Type B pancreatic cell (in vitro differentiated cells): ENCODE data around the gene FOXP3. TPM values are rescaled to one million over a fixed set of nuclear protein-coding genes. Genes with fewer than 3 reads are reported as not detected.

ENCODE experiments used
- DNase-seq: peaks from one replicate; pipeline ENCODE4 v3.0.0; 2021; ENCODE audit warnings: mixed read lengths; ENCODE audit not compliant: unreplicated experiment; ENCODE audit errors: extremely low spot score
- H3K27ac Mint-ChIP-seq: 2 replicates; pipeline ENCODE4 v1.8.0; 2021; ENCODE audit warnings: mild to moderate bottlenecking, mixed read lengths
- H3K27me3 Mint-ChIP-seq: 2 replicates; pipeline ENCODE4 v1.8.0; 2021; ENCODE audit warnings: mixed read lengths
- H3K36me3 Mint-ChIP-seq: 2 replicates; pipeline ENCODE4 v1.8.0; 2021; ENCODE audit warnings: mixed read lengths
- H3K4me1 Mint-ChIP-seq: one replicate; pipeline ENCODE4 v1.8.0; 2021; ENCODE audit warnings: mixed read lengths; ENCODE audit not compliant: unreplicated experiment
- H3K4me3 Mint-ChIP-seq: 2 replicates; pipeline ENCODE4 v1.8.0; 2021; ENCODE audit warnings: mild to moderate bottlenecking, mixed read lengths
- H3K9me3 Mint-ChIP-seq: 2 replicates; pipeline ENCODE4 v1.8.0; 2021; ENCODE audit warnings: mixed read lengths
- total RNA-seq: library from RNA; stranded (reverse); gene quantifications from 2 replicates; pipeline ENCODE4 v1.2.1, GENCODE V29; 2021; ENCODE audit warnings: low replicate concordance
- TF ChIP-seq, protein P1 (sequence below): fragments of 200-600 bp; sonication (generic); conservative IDR thresholded peaks from 2 replicates; pipeline ENCODE4 v1.5.0; 2021; ENCODE audit warnings: antibody characterized with exemption, mild to moderate bottlenecking

Gene FOXP3
- total RNA-seq, 1 donor from 2014 or later: 0.58 TPM

DNA sequence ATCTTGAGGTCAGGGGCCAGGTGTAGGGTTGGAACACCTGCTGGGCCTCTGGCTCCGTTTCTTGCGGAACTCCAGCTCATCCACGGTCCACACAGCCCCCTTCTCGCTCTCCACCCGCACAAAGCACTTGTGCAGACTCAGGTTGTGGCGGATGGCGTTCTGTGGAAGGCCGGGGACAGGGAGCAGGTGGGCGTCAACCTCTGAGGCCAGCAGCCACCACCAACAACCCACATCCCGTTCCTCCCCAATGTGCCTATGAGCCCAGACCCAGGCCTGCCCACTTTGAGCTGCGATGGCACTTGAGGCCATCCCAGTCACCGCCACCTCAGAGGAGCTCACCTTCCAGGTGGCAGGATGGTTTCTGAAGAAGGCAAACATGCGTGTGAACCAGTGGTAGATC is 13.2 kb downstream of the FOXP3 start:
- no peaks in the 10 kb centered on the region for H3K4me1 Mint-ChIP-seq
- TF ChIP-seq, protein P1, sequence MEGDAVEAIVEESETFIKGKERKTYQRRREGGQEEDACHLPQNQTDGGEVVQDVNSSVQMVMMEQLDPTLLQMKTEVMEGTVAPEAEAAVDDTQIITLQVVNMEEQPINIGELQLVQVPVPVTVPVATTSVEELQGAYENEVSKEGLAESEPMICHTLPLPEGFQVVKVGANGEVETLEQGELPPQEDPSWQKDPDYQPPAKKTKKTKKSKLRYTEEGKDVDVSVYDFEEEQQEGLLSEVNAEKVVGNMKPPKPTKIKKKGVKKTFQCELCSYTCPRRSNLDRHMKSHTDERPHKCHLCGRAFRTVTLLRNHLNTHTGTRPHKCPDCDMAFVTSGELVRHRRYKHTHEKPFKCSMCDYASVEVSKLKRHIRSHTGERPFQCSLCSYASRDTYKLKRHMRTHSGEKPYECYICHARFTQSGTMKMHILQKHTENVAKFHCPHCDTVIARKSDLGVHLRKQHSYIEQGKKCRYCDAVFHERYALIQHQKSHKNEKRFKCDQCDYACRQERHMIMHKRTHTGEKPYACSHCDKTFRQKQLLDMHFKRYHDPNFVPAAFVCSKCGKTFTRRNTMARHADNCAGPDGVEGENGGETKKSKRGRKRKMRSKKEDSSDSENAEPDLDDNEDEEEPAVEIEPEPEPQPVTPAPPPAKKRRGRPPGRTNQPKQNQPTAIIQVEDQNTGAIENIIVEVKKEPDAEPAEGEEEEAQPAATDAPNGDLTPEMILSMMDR: no peak
- H3K4me3 Mint-ChIP-seq: no peak overlapping the region
- peaks cover 4% of the 10 kb centered on the region for H3K36me3 Mint-ChIP-seq
- H3K27ac Mint-ChIP-seq: no peak overlapping the region
- DNase-seq: no peak
- no peaks in the 10 kb centered on the region for H3K9me3 Mint-ChIP-seq
- no peaks in the 10 kb centered on the region for H3K27me3 Mint-ChIP-seq

DNA sequence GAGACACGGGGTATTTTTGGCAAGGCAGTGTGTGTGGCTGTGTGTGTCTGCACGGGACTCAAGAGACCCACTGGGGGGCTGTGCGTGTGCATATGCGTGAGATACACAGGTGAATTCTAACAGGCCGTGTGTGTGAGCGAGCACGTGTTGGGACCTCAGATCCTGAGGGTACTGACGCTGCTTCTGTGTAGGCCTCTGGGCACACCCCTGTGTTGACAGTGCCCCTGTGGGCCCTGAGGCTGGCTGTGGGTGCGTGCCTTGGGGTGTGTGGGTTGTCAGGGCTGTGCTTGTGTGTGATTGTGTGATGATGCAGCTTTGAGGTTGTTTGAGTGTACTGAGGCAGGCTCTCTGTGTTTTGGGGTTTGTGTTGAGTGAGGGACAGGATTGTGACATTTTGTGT is 13.9 kb downstream of the FOXP3 start:
- Mint-ChIP-seq H3K9me3 (no peaks in the 10 kb centered on the region), H3K27ac (no peak overlapping the region), H3K4me3 (no peak overlapping the region), H3K36me3 (peaks cover 4% of the 10 kb centered on the region), H3K4me1 (no peaks in the 10 kb centered on the region), H3K27me3 (no peaks in the 10 kb centered on the region)
- TF ChIP-seq, protein P1: no peak
- DNase-seq: no peak

DNA sequence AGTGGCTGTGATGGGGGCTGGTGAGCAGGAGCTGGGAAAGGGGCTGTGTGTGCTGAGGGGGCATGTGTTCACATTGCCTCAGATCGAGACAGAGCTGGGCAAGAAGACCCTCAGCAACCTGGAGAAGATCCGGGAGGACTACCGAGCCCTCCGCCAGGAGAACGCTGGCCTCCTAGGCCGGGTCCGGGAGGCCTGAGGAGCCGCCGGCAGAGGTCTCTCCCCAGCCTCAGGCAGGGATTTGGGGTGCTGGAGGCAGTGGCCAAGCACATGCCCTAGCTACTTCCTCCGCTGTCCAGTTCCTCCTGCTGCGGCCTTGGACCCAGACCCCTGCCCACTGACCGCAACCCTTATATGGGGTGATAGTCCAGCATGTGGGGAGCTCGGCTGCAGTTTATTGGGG is 14.4 kb downstream of the FOXP3 start:
- H3K9me3 Mint-ChIP-seq: no peaks in the 10 kb centered on the region
- H3K27me3 Mint-ChIP-seq: no peaks in the 10 kb centered on the region
- no peak overlapping the region for H3K4me3 Mint-ChIP-seq
- no peak for DNase-seq
- peaks cover 4% of the 10 kb centered on the region for H3K36me3 Mint-ChIP-seq
- H3K27ac Mint-ChIP-seq: no peak overlapping the region
- no peaks in the 10 kb centered on the region for H3K4me1 Mint-ChIP-seq
- TF ChIP-seq, protein P1: no peak

DNA sequence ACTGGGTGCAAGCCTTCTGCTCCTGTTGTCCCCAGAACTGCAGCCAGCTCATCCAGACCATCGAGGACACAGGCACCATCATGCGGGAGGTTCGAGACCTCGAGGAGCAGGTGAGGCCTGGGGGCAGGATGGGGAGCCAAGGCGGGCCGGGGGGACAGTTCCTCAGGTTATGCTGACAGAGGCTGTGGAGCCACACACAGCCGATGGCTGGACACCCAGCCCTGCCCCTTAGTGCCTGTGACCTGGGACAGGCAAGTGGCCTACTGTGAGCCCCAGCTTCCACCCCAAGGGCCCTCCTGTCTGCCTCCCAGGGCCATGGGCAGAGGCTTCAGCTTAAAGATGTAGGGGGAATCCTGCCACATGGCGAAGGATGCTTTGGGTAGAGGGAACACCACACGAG is 14.9 kb downstream of the FOXP3 start:
- no peaks in the 10 kb centered on the region for H3K4me1 Mint-ChIP-seq
- H3K27me3 Mint-ChIP-seq: no peaks in the 10 kb centered on the region
- no peak overlapping the region for H3K4me3 Mint-ChIP-seq
- TF ChIP-seq, protein P1: no peak
- no peak overlapping the region for H3K27ac Mint-ChIP-seq
- DNase-seq: no peak
- peaks cover 4% of the 10 kb centered on the region for H3K36me3 Mint-ChIP-seq
- H3K9me3 Mint-ChIP-seq: no peaks in the 10 kb centered on the region

DNA sequence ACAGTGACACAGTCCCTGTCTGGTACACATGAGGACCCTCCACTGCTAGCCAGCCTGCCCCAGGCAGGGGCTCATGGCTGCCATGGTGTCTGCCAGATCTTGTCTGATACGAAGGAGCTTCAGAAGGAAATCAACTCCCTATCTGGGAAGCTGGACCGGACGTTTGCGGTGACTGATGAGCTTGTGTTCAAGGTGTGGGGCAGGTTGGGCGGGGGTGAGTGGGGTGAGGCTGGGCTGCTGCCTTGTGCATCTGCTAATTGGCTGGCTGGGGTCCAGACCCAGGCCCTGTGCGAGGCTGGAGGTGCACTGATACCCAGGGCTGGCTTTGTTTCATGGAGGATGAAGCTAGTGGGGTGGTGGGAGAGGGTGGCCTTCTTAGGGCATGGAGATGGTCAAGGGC is 15.4 kb downstream of the FOXP3 start:
- Mint-ChIP-seq H3K27me3 (no peaks in the 10 kb centered on the region), H3K36me3 (peaks cover 4% of the 10 kb centered on the region), H3K27ac (no peak overlapping the region), H3K4me1 (no peaks in the 10 kb centered on the region), H3K9me3 (no peaks in the 10 kb centered on the region), H3K4me3 (no peak overlapping the region)
- DNase-seq: no peak
- TF ChIP-seq, protein P1: no peak
